HL-60 (cell line): ENCODE results near the gene S100PBP.
"Not testable (repeated sequence)": the region's sequence is repeated elsewhere in the genome, so short reads cannot be mapped to it uniquely, and the experiment has no call there.

Experiments
- DNase-seq, 2 experiments: peaks; one replicate each; pipeline ENCODE4 v3.0.0-alpha.2; 2010 to 2020; ENCODE audit warnings: low read depth in 1 of 2, low spot score in 1 of 2
- H3K27ac ChIP-seq: fragments of 250-450 bp; sonication (Bioruptor Pico); replicated peaks from 2 replicates; pipeline ENCODE4 v1.5.1; 2020; ENCODE audit warnings: mild to moderate bottlenecking, moderate library complexity
- H3K27me3 ChIP-seq: fragments of 250-450 bp; sonication (Bioruptor Pico); 2 replicates; pipeline ENCODE4 v1.5.1; 2021; ENCODE audit warnings: mild to moderate bottlenecking, moderate library complexity; ENCODE audit not compliant: insufficient read depth, poor library complexity, severe bottlenecking
- H3K4me3 ChIP-seq: replicated peaks from 2 replicates; pipeline ENCODE4 v1.5.1; 2011; ENCODE audit warnings: mild to moderate bottlenecking, control low read depth, low read length; ENCODE audit not compliant: insufficient read depth
- CTCF ChIP-seq: IDR thresholded peaks from one replicate; pipeline ENCODE4 v1.5.1; 2011; ENCODE audit warnings: low read length, control low read depth, inconsistent platforms; ENCODE audit not compliant: insufficient read depth
- GABPA ChIP-seq: IDR thresholded peaks from 2 replicates; pipeline ENCODE4 v1.6.1; 2012; ENCODE audit warnings: low read depth
- POLR2AphosphoS5 ChIP-seq: IDR thresholded peaks from 2 replicates; pipeline ENCODE4 v1.6.1; 2012; ENCODE audit warnings: low read depth
- REST ChIP-seq: IDR thresholded peaks from 2 replicates; pipeline ENCODE4 v1.6.1; 2012; ENCODE audit warnings: low read depth; ENCODE audit not compliant: insufficient replicate concordance
- SPI1 ChIP-seq: IDR thresholded peaks from 2 replicates; pipeline ENCODE4 v1.6.1; 2012; ENCODE audit warnings: low read depth, mild to moderate bottlenecking, borderline replicate concordance

S100PBP gene

GRCh38 chr1:32783851-32784250, 33.6 kb upstream of the S100PBP start:
- no peak overlapping the region for H3K4me3 ChIP-seq
- TF ChIP-seq SPI1 = no peak
- no peak for TF ChIP-seq GABPA
- no peak for TF ChIP-seq CTCF
- TF ChIP-seq REST = no peak
- no peak for TF ChIP-seq POLR2AphosphoS5
- no peak for DNase-seq
- H3K27ac ChIP-seq = no peak overlapping the region
- H3K27me3 ChIP-seq = no peaks in the 10 kb centered on the region

DNA sequence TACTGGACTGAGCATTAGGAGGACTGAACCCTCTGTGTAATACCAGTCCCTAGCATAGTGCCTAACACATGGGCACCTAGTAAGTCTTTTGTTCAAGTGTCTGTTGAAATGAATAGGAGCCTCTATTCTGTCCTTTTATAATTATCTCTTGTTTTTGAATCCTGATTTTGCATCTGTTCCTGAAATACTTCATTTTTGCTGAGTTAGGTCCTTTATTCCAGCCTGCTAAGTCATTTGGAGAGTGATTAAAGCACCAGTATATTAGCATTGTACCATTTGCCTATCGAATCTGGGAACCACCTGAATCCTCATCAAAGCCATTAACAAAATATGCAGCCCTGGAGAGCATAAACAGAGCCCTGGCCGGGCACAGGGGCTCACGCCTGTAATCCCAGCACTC, 32.6 kb upstream of the S100PBP start:
- Histone ChIP-seq H3K27ac (no peak overlapping the region), H3K27me3 (no peaks in the 10 kb centered on the region), H3K4me3 (no peak overlapping the region)
- DNase-seq = no peak
- TF ChIP-seq SPI1 = no peak
- no peak for TF ChIP-seq CTCF
- TF ChIP-seq POLR2AphosphoS5 = no peak
- no peak for TF ChIP-seq GABPA
- no peak for TF ChIP-seq REST

DNA sequence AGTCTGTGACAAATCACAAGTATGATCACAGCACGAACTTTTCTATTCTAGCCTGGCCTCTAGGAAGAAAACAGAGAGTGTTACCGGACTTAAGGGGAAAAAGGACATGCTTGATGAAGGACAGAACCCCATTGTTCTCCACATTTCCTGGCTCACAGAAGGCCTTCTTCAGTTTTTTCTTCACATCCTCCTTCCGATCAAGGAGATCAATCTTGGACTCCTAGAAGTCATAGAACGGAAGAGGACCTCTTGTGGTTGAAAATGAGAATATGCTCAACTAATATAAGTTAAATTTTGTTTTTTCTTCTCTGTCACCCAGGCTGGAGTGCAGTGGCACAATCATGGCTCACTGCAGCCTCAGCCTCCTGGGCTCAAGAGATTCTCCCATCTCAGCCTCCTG, 30.6 kb upstream of the S100PBP start:
- H3K27me3 ChIP-seq = no peaks in the 10 kb centered on the region
- DNase-seq = no peak
- TF ChIP-seq GABPA (no peak), REST (no peak), CTCF (no peak), SPI1 (no peak), POLR2AphosphoS5 (no peak)
- no peak overlapping the region for H3K27ac ChIP-seq
- H3K4me3 ChIP-seq = no peak overlapping the region

- not testable (repeated sequence) for H3K27ac ChIP-seq, DNase-seq, H3K27me3 ChIP-seq, H3K4me3 ChIP-seq
These were observed 28.1 kb upstream of the S100PBP start for GRCh38 chr1:32789356-32789755.
